Activated naive CD4-positive, alpha-beta T cell (primary cell): Measurements from ENCODE around the gene HEATR5B.
A peak's percentile ranks its signal among the peaks of the same experiment; 100 is the strongest.
"Not testable (repeated sequence)": the region's sequence is repeated elsewhere in the genome, so short reads cannot be mapped to it uniquely, and the experiment has no call there.

Experiments
- DNase-seq, 4 experiments: peaks; one replicate each; lab custom pipeline; 2025; lab: John Stamatoyannopoulos, UW

Gene HEATR5B

DNA sequence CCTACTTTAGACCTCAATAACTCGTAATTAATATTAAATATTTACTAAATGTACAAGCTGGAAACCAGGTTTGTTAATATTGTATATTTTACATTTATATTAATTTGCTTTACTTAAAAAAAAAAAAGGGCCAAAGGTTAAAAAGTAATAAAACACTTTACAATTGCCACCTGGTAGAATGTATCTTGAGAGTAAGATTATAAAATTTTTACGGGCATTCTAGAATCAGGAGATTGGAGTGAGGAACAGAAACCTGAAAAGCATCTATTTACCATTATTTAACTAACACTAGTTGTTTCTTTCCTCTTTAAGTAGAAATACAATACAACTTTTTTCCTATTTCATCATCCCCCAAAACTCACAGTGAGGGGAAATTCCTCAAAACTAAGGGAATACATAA, 102.3 kb downstream of the HEATR5B start:
- DNase-seq = no peak

DNA sequence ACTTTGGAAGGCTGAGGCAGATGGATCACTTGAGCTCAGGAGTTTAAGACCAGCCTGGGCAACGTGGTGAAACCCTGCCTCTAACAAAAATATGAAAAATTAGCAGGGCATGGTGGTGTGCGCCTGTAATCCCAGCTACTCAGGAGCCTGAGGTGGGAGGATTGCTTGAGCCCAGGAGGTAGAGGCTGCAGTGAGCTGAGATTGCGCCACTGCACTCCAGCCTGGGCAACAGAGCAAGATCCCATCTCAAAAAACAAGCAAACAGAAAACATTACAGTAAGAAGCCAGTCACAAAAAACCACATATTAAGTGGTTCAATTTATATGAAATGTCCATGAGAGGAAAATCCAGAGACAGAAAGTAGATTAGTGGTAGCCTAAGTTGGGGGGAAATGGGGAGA, 105.2 kb downstream of the HEATR5B start:
- not testable (repeated sequence) for DNase-seq

DNA sequence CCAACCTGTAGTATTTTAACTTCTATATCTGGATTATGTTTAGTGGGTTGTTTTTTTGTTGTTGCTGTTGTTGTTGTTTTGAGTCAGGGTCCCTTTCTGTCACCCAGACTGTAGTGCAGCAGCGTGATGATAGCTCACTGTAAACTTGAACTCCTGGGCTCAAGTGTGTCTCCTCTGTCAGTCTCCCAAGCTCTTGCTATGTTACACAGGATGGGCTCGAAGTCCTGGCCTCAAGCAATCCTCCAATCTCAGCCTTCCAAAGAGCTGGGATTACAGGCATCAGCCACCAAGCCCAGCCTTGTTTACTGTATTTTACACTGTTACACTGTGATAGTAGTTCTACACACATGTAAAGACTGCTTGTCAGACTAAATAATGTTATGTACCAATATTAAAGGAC, 108.1 kb downstream of the HEATR5B start:
- no peak for DNase-seq

DNA sequence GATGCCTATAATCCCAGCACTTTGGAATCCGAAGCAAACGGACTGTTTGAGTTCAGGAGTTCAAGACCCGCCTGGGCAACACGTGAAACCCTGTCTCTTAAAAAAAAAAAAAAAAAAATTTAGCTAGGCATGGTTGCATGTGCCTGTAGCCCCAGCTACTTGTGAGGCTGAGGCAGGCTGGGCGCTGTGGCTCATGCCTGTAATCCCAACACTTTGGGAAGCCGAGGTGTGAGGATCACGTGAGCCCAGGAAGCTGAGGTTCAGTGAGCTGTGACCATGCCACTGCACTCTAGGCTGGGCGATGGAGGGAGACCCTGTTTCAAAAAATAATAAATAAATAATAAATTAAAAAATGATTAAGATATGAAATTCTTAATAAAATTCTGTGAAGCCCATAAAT, 108.9 kb downstream of the HEATR5B start:
- DNase-seq = no peak

DNA sequence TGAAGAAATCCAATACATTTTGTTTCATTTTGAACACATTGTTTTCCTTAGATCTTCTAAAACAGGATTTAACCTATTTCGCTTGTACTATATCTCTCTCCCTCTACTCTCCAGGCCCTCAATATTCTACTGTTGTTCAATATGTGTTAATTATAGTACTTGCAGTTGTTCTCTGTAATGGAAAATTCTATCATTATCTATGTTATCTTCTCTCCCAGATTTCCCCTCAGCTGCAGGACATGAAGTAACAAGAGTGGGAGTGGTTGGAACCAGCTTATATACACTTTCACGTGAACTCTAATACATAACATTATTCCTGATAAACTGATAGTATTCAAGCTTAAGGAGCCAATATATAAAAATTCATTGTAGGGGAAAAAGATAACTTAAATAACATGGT, 110.9 kb downstream of the HEATR5B start:
- no peak for DNase-seq

DNA sequence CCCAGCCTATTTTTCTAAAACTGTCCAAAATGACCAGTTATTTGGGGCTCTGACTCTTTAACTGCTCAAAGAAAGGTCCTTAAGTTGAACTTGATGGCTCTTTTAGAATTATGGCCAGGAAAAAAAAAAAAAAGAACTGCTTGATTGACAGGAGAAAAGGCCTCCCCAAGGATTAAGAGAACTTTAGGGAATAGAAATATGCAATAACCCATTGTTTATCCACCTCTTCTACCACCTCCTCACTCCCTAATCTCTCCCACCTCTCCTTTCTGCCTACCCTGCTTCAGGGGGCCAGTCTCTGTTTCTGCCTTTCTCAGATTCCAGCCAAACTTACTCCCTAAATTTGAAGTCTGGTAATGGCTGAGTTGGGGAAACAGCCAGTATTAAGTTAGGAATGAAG, 112.2 kb downstream of the HEATR5B start:
- DNase-seq = no peak

DNA sequence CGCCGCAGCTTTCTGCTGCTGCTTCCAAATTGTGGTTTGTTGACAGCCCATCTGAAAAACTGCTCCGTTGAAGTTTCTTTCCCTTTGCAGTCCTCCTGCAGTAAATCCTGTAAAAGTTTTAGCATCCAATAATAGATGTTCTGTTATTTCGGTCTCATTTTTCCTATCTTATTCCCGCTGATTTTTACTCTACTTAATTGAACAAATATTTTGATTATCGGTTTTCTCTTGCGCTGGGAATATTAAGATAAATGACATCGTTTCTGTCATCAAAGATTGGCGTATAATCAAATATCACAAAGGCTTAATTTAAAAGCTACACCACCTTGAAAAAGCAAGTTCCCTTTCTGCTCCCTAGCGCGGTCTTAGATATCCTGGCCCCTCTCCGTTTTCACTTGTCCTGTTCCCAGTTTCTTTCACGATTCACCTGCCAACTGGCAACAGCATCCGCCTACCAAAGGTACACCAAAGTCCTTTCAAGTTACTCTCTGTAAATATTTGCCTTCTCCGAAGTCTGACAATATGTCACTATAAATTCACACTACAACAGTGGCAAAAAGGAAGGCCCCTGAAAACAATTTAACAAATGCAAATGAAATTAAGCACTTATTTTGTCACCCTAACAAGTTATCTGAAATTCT, 116.8 kb downstream of the HEATR5B start:
- no peak for DNase-seq

DNA sequence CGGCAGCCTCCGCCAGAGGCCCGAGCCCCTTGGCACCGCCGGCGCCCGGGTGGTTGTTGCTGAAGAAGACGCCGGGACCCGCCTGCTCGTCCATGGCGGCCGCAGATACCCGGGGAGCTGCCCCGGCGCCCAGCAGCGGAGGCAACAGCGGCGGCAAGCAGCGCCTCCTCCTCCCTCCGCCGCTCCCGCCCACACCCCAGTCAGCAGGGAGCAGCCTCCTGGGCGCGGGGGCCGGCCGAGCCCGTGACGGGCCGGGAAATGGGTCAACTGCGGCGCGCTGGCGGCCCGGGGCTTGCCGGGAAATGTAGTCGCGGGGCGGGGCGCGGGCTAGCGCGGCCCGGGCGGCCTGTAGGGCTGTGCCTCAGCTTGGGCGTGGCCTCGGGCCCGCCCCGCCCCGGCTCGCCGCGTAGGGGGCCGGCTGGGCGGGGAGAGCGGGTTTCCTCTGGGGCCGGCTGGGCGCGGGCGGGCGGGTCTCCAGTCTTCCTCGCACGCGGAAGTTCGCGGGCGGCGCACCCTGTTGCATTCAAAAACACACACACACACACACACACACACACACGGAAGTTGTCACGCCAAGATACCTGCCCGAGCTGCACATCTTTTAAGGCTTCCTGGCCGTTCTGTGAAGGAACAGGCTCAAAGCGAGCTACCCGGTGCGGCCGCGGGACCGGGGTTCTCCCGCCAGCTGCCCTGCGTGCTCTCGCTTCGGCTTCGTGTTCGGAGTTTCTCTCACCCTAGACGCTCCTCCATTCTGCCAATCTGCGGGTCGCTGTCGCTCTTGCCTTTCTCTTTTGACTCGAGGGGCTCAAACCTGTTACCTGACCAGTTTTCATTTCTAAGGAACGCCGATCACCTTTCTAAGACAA, 117.6 kb downstream of the HEATR5B start, which contains the start of gene STRN:
Gene STRN (minus strand): TSS at position 167 of the 866 bp plus-strand sequence. CDS start 73 bp downstream, at position 94.
- peak; percentile 87 to 98 (median 92) for DNase-seq

DNA sequence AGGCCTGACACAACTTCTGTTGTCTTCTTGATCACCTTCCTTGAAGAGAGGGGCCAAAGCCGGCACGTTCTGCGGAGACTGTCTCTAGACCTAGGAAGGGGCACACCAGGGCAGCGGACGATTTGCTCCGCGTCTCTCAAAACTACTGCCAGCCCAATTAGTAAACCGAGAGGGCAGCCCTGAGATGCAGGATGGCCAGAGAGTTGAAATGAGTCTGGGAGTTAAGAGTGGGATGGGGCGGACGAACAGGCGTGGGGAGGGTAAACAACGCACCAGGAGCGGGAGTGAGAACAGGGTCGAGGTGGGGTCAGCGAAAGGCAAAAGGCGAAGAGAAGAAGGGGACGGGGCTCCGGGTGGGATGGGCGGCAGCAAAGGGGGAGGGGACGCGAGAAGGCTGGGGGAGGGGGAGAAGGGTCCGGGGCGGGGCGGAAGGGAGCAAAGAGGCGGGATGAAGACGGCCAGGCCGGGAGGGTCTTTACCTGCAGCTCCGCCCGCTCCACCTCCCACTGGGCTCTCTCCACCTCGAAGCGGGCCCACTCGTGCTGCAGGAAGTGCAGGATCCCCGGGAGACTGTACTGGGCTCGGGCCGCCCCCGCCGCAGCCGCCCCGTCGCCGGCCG, 118.3 kb downstream of the HEATR5B start:
- peak in 3 of 4 experiments; percentile 24 to 49 (median 41) for DNase-seq

DNA sequence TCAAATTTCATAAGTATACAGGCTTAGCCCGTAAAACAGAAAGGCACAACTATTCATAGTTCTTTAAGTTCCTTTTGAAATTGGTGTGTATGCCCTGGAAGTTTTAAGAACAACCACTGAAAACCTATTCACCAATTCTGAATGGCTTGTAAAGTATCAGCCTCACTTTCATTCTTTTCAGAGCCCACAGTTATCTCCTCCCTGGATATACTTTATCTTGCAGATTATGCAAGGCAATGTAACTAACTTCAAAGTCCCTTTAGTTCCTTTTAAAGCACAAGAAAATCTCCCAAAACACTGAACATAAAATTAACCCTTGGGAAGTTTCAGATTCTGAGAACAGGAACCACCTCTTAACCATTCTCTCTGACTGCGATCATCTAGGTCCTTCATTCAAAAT, 119.0 kb downstream of the HEATR5B start:
- DNase-seq = no peak

DNA sequence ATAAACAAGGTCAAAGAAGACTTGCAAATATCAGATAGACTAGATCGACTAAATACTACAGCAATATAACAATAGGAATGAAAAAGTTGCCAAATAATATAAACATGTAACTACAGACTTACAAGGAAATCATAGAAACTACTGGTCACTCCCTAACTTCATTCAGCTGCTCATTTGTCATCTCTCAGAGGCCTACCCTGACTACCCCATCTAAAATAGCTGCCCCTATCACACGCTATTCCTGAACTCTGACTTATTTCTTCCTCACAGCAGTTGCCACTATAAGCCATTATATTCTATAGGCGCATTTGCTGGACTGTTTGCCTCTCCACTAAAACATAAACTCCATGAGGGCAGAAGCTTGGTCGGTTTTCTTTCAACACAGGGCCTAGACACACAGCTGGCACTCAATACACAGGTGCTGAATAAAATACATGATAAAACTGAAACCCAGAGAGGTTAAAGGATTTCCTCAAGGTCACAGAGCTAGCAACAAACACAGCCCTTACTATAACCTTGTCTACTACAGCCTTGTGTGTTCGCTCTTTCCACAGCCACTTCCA, 119.6 kb downstream of the HEATR5B start:
- DNase-seq = no peak

DNA sequence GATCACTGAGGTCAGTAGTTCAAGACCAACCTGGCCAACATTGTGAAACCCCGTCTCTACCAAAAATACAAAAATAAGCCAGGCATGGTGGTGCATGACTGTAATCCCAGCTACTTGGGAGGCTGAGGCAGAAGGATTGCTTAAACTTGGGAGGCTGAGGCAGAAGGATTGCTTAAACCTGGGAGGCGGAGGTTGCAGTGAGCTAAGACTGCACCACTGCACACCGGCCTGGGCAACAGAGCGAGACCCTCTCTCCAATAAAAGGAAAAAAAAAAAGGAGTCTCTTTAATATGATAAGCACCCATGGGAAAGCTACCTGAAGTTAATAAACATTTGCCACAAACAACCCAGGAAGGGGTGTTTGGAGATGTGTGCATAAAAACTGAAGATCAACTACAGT, 120.4 kb downstream of the HEATR5B start:
- no peak for DNase-seq

DNA sequence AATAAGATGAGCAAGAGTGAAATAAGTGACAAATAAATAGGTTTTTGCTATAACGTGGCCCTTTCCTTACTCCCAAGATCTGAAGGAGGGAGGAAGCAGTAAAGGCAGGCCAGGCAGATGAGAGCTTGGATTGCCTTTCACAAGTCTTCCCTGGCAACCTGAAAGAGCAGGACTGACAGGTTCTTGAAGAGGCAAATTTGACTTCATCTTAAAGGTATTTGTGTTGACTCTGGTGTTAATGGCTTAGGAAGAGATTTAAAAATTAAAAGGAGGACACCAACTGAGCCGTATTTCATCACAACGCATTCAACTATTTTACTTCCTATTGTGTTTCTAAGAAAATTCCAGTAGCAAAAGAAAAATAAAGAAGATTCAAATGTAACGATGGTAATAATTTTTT, 121.1 kb downstream of the HEATR5B start:
- DNase-seq = no peak

DNA sequence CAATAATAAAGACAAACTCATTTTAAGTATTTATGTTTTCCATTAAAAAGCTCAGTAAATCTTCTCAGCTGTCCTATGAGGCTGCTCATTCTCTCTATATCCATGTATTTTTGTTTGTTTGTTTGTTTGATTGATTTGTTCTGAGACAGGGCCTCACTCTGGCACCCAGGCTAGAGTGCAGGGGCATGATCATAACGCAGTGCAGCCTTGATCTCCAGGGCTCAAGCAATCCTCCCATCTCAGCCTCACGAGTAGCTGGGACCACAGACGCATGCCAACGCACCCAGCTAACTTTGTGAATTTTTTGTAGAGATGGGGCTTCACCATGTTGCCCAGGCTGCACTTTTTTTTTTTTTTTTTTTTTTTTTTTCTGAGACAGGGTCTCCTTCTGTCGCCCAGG, 123.4 kb downstream of the HEATR5B start:
- no peak for DNase-seq

DNA sequence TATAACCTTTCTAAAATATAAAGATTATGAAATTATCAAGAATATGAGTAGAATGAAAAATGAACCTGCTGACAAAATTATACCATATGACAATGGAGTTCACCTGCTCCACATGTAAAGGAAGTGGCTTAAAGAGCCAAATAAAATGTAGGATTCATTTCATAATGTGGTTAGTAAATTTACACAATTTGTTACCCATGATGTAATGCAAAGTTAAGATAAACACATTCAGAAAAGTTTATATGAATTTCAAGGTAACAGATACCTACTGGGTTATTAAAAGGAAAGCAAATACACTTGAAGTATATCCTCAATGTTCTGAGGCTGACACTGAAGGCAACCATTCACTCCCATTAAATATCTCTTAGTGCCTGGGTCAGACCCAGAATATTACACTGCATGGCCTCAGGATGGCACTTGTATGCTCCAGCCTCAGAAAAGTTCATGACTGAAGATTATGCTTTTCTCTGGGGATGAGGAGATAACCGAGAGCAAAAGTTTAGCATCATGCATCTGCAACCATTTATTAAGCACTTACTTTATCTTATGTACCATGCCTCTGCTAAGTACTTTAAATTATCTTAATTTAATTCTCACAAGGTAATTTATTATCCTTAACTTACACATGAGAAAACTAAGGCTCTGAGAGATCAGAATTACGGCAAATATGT, 124.0 kb downstream of the HEATR5B start:
- no peak for DNase-seq

DNA sequence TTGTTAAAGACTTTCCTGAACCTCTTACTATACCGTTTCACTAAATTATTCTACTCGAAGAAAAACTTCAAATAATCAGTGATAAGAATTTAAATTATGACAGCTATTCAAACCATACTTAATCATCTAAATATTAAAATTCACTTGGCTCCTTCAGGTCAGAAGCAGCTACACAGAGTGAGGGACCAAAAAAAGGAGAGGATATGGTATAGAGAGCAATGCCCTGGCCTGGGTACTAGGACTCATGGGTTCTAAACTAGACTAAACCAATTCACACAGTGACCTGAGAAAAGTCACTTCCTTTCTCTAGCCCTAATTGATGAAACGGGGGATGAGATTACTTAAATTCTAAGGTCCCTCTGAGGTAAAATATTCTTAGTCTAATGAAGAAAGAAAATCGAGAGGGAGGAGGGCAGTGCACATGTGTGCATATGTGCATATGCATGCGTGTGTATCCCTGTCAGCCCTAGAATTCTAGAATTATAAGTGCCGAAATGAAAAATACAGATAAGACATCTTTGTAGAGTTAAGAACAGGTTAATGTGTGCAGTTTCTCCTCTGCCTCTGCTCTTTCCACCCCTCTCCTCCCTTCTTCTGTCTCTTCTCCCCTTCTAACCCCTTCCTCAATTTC, 129.1 kb downstream of the HEATR5B start:
- DNase-seq = no peak

DNA sequence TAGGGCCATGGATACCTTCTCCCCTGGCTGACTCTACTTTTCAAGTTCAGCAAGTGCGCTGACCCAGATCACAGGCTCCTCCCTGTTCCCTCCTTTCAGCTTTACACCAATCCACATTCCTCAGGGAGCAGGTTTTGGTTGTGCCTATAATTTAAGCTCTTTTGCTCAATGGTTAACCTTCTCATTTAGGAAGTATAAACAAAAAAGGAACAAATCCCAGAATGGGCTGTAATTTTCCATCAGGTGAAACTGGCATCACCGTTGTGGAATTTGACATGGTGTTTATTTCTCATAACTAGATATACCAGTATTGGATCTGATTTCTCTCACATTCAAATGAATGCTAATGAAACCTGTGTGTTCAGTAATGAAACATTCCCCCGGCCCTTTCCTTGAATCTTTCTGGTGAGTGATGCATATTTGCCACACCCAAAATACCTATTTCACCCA, 131.4 kb downstream of the HEATR5B start:
- DNase-seq = no peak

DNA sequence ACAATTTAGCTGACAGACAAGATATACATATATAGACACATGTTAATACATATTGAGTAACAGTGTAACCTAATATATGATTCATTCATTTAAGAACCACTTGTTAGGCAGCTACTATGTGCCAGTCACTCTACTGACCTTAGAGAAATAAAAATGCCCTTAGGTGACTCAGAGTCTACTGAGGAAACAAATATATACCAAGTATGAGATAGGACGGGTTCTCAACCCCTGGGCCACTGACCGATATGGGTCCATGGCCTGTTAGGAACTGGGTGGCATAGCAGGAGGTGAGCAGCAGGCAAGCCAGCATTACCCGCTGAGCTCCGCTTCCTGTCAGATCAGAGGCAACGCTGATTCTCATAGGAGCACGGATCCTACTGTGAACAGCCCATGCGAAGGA, 132.6 kb downstream of the HEATR5B start:
- no peak for DNase-seq

DNA sequence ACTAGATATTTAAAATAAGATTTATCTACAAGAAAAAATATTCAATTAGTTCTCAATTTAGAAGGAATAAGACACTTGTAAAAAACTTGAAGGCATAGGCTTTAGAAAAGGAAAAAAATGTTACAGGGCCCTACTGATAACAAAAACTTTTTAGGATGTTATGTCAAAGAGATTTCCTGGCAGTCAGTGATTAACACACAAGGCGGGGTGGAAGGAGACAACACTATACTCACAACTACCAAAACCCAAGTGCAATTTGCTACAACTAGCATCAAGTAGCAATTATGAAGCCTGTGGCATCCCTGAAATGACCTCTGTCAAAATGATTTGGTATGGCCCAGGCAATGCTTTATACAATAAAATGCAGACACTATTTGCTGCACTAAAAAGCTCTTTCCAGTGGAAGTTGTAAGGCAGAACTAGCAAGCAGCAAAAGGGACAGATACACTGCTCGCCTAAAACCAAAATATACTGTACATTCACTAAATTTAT, 133.1 kb downstream of the HEATR5B start:
- no peak for DNase-seq

DNA sequence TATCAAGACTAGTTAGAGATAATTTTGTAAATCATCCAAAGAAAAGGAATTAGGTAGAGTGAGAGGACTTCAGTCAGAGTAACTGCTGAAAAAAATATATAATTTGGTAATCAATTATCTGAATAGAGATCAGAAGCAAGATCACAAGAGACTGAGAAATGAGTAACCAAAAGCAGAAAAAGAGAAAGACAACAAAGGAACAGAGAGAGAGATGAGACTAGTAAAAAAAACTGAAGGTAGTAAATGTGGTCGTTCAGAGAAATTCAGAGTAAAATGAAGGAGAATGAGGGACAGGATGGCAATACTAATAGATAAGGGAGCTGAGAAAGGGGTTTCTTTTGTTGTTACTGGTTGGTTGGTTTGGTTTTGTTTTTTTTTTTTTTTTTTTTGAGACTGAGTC, 134.3 kb downstream of the HEATR5B start:
- DNase-seq = no peak

DNA sequence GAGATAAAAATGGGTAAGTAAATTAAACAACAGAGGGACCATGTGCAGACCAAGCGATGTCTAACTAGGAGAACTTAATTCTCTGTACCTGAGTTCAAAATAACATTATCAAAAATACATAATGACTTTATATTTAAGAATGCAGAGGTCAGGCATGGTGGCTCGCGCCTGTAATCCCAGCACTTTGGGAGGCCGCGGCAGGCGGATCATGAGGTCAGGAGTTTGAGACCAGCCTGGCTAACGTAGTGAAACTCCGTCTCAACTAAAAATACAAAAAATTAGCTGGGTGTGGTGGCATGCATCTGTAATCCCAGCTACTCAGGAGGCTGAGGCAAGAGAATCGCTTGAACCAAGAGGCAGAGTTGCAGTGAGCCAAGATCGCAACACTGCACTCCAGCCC, 138.9 kb downstream of the HEATR5B start:
- DNase-seq = not testable (repeated sequence)
